PC-3 (cell line): Measurements from ENCODE around the gene FASTKD3. TPM values are rescaled to one million over a fixed set of nuclear protein-coding genes. Genes with fewer than 3 reads are reported as not detected.

Experiments used
- ATAC-seq: fragments of 200-7000 bp; cut with Tn5 transposase; 2 replicates; pipeline ENCODE4 v1.9.1; 2020; ENCODE audit warnings: mild to moderate bottlenecking, moderate library complexity
- BruUV-seq: library from RNA; stranded (reverse); fragments of 400-500 nt; replicated peaks from 2 replicates; lab custom pipeline; 2021; lab: Mats Ljungman, UMichigan
- CTCF ChIA-PET: fragments of 300-600 bp; sonication (Branson Sonifier 250); formaldehyde crosslinking; loops from one replicate; lab custom pipeline; 2022; ENCODE audit warnings: antibody characterized with exemption; lab: Charles Lee
- POLR2A ChIA-PET: fragments of 300-600 bp; sonication (Branson Sonifier 250); formaldehyde crosslinking; loops from one replicate; lab custom pipeline; 2022; ENCODE audit warnings: antibody characterized with exemption; ENCODE audit not compliant: unreplicated experiment; lab: Charles Lee
- DNase-seq: peaks from one replicate; pipeline ENCODE4 v3.0.0-alpha.2; 2015
- H2AFZ ChIP-seq: fragments of 300-600 bp; sonication (generic); 2 replicates; pipeline ENCODE4 v1.6.0; 2016; ENCODE audit warnings: antibody characterized with exemption, low read length
- H3F3A ChIP-seq: fragments of 300-600 bp; sonication (generic); one replicate; pipeline ENCODE4 v1.6.0; 2017; ENCODE audit warnings: antibody characterized with exemption, low read length, control low read depth, mild to moderate bottlenecking; ENCODE audit not compliant: unreplicated experiment
- H3K27ac ChIP-seq: fragments of 300-600 bp; sonication (generic); 2 replicates; pipeline ENCODE4 v1.5.1; 2016; ENCODE audit warnings: mild to moderate bottlenecking, low read length
- H3K27me3 ChIP-seq: fragments of 300-600 bp; sonication (generic); 2 replicates; pipeline ENCODE4 v1.6.1; 2016; ENCODE audit warnings: low read length, mixed read lengths
- H3K36me3 ChIP-seq: fragments of 300-600 bp; sonication (generic); 2 replicates; pipeline ENCODE4 v1.6.1; 2016; ENCODE audit warnings: low read depth, mixed run types, low read length, mixed read lengths
- H3K4me1 ChIP-seq: fragments of 300-600 bp; sonication (generic); 2 replicates; pipeline ENCODE4 v1.5.1; 2016; ENCODE audit warnings: low read length; ENCODE audit not compliant: insufficient read depth
- H3K4me2 ChIP-seq: fragments of 300-600 bp; sonication (generic); 2 replicates; pipeline ENCODE4 v1.6.0; 2016; ENCODE audit warnings: low read length
- H3K4me3 ChIP-seq: fragments of 300-600 bp; sonication (generic); 2 replicates; pipeline ENCODE4 v1.5.1; 2016; ENCODE audit warnings: mild to moderate bottlenecking, low read length, mixed read lengths
- H3K79me2 ChIP-seq: fragments of 300-600 bp; sonication (generic); 2 replicates; pipeline ENCODE4 v1.6.1; 2017; ENCODE audit warnings: low read length, mixed read lengths
- H3K9ac ChIP-seq: fragments of 300-600 bp; sonication (generic); 2 replicates; pipeline ENCODE4 v1.6.0; 2016; ENCODE audit warnings: mild to moderate bottlenecking, low read length
- H3K9me2 ChIP-seq: fragments of 300-600 bp; sonication (generic); replicated peaks from 2 replicates; pipeline ENCODE4 v1.6.1; 2016; ENCODE audit warnings: mixed run types, low read length, mixed read lengths
- H3K9me3 ChIP-seq: fragments of 300-600 bp; sonication (generic); 2 replicates; pipeline ENCODE4 v1.6.1; 2016; ENCODE audit warnings: low read length, mixed read lengths
- H4K20me1 ChIP-seq: fragments of 300-600 bp; sonication (generic); 2 replicates; pipeline ENCODE4 v1.6.1; 2016; ENCODE audit warnings: low read length, mixed read lengths
- CTCF ChIP-seq: fragments of 300-600 bp; sonication (generic); conservative IDR thresholded peaks from 2 replicates; pipeline ENCODE4 v1.5.1; 2017; ENCODE audit warnings: antibody characterized with exemption, low read depth, mild to moderate bottlenecking, low read length
- EZH2 ChIP-seq: fragments of 300-600 bp; sonication (generic); IDR thresholded peaks from one replicate; pipeline ENCODE4 v1.6.1; 2017; ENCODE audit warnings: antibody characterized with exemption, mild to moderate bottlenecking, low read length; ENCODE audit not compliant: unreplicated experiment
- EZH2phosphoT487 ChIP-seq: fragments of 300-600 bp; sonication (generic); IDR thresholded peaks from 2 replicates; pipeline ENCODE4 v1.6.1; 2018; ENCODE audit warnings: mild to moderate bottlenecking, antibody characterized with exemption, low read length, borderline replicate concordance
- intact Hi-C: fragments of 100-400 bp; cut with micrococcal nuclease; formaldehyde crosslinking; loops from 2 replicates; pipeline ENCODE4 v1.9.0; 2023
- total RNA-seq: library from RNA; depleted of rRNA; stranded (reverse); fragments of >200 nt; gene quantifications from 2 replicates; pipeline ENCODE4 v1.2.3, GENCODE V29; 2014

The FASTKD3 gene
- total RNA-seq, 1 experiment from 2014 or later: 16.5 TPM

DNA sequence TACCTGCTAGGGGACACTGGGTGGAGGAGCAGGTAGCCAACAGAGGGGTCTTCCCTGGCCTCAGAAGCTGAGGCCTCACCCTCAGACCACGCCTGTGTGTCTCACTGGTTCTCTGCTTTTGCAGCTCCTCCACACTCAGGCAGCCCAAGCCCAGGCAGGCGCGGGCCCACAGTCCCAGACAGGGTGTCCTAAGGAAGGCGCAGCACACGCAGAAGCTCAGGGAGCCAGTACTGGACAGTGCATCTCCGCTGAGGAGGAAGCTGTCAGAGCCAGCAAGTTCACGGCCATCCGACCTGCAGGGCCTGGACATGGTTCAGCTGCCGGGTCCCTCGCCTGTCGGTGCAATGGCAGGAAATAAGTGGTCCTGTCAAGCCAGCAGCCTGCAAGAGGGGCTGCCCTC is 43.2 kb downstream of the FASTKD3 start:
- ChIA-PET POLR2A (no interaction called here), CTCF (no interaction called here)
- Histone ChIP-seq H3K9me2 (no peaks in the 10 kb centered on the region), H3K4me3 (no peak overlapping the region), H3K4me2 (no peak overlapping the region), H2AFZ (no peak overlapping the region), H3F3A (no peaks in the 10 kb centered on the region), H3K27me3 (peaks cover 93% of the 10 kb centered on the region), H3K4me1 (no peaks in the 10 kb centered on the region), H3K27ac (no peak overlapping the region), H3K79me2 (no peaks in the 10 kb centered on the region), H3K36me3 (no peaks in the 10 kb centered on the region), H4K20me1 (no peaks in the 10 kb centered on the region), H3K9me3 (no peaks in the 10 kb centered on the region), H3K9ac (no peak overlapping the region)
- no peak for DNase-seq
- BruUV-seq: no TSS peak
- ATAC-seq: no peak
- no peak for TF ChIP-seq EZH2phosphoT487
- TF ChIP-seq EZH2: no peak
- TF ChIP-seq CTCF: no peak
- intact Hi-C loops: no loop called here

DNA sequence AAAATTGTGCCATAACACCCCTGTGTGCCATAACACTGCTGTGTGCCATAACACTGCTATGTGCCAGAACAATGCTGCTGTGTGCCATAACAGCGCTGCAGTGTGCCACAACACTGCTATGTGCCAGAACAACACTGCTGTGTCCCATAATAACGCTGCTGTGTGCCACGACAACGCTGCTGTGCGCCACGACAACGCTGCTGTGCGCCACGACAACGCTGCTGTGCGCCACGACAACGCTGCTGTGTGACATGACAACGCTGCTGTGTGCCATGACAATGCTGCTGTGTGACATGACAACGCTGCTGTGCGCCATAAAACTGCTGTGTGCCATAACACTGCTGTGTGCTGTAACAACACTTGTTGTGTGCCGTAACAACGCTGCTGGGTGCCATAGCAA is 43.8 kb downstream of the FASTKD3 start:
- DNase-seq (no peak), ATAC-seq (no peak)
- H3K9me2 ChIP-seq: no peaks in the 10 kb centered on the region
- intact Hi-C loops: no loop called here
- H3K4me1 ChIP-seq: no peaks in the 10 kb centered on the region
- H3F3A ChIP-seq: no peaks in the 10 kb centered on the region
- CTCF ChIA-PET: no interaction called here
- H3K9me3 ChIP-seq: no peaks in the 10 kb centered on the region
- H4K20me1 ChIP-seq: no peaks in the 10 kb centered on the region
- H3K36me3 ChIP-seq: no peaks in the 10 kb centered on the region
- H2AFZ ChIP-seq: no peak overlapping the region
- BruUV-seq: no TSS peak
- TF ChIP-seq CTCF (no peak), EZH2 (no peak), EZH2phosphoT487 (no peak)
- no peak overlapping the region for H3K9ac ChIP-seq
- H3K4me2 ChIP-seq: no peak overlapping the region
- H3K27me3 ChIP-seq: peaks cover 95% of the 10 kb centered on the region
- no peaks in the 10 kb centered on the region for H3K79me2 ChIP-seq
- no peak overlapping the region for H3K27ac ChIP-seq
- POLR2A ChIA-PET: no interaction called here
- no peak overlapping the region for H3K4me3 ChIP-seq

DNA sequence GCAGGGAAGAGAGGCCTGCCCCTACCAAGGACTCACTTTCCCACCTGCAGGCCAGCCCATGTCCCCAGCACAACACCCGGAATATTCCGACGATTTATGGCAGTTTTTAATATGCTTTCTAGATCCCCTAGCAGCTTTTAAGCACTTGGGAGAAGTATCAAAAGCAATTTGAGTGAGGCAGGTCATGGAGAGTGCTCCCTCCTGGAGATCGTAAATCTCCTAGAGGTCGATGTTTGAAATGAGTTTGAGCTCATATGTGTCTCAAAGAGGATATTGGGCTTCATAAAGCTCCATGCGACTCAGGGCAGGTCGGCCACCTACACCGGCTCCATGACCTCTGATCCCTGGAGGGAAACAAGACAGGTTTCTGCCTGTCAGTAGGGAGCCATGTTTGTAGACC is 45.2 kb downstream of the FASTKD3 start:
- DNase-seq (no peak), ATAC-seq (no peak)
- TF ChIP-seq CTCF (no peak), EZH2 (no peak), EZH2phosphoT487 (no peak)
- no peaks in the 10 kb centered on the region for H3K36me3 ChIP-seq
- no peaks in the 10 kb centered on the region for H3K9me3 ChIP-seq
- POLR2A ChIA-PET: no interaction called here
- intact Hi-C loops: no loop called here
- H3F3A ChIP-seq: no peaks in the 10 kb centered on the region
- no peak overlapping the region for H2AFZ ChIP-seq
- H3K27ac ChIP-seq: no peak overlapping the region
- no peaks in the 10 kb centered on the region for H3K4me1 ChIP-seq
- H3K4me3 ChIP-seq: no peak overlapping the region
- no TSS peak for BruUV-seq
- no peaks in the 10 kb centered on the region for H3K79me2 ChIP-seq
- H3K9ac ChIP-seq: no peak overlapping the region
- H3K4me2 ChIP-seq: no peak overlapping the region
- no peaks in the 10 kb centered on the region for H3K9me2 ChIP-seq
- H4K20me1 ChIP-seq: no peaks in the 10 kb centered on the region
- CTCF ChIA-PET: no interaction called here
- H3K27me3 ChIP-seq: peaks cover 98% of the 10 kb centered on the region
